ENCODE data around the gene NDFIP1.

NDFIP1 gene

DNA sequence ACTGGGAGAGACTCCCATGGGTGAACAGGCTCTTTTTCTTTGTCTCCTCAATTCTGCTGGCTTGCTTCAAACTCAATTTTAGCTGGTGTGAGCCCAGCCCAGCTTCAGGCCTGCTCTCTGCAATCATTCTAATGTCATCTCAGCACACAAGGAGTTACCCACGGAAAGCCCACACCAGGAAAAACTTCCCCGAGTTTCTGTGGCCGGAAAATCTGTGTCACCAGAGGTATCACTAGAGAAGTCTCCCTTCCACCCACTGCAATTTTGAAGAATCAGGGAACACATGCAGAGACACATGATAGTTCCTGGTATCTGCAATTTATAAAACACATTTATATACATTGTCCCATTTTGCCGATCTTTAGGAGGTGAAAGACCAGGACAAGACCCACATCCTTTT, 13.5 kb upstream of the NDFIP1 start:
- DNase-seq = no peak

DNA sequence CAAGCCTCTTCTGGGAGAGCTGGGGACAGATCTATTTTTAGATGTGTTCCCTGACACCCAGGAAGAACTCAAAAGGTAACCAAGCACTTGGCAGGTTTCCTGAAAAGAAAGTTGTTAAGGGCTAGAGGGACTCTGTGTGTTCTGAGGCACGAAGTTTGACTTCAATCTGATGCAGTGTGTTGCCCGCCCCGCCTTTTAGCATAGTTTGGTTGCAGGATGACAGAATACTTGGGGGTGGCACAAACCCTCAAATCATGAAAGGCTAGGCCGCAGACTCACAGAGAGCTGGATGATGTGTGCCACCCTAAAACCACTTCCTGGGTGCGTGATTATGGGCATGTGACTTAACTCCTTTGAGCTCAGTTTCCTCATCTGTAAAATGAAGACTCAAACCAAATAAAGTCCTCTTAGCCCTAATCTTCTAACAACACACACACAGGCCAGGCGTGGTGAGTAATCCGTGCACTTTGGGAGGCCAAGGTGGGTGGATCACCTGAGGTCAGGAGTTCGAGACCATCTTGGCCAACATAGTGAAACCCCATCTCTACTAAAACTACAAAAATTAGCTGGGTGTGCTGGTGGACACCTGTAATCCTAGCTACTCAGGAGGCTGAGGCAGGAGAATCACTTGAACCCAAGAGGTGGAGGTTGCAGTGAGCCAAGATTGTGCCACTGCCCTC, 12.8 kb upstream of the NDFIP1 start:
- no peak for DNase-seq

DNA sequence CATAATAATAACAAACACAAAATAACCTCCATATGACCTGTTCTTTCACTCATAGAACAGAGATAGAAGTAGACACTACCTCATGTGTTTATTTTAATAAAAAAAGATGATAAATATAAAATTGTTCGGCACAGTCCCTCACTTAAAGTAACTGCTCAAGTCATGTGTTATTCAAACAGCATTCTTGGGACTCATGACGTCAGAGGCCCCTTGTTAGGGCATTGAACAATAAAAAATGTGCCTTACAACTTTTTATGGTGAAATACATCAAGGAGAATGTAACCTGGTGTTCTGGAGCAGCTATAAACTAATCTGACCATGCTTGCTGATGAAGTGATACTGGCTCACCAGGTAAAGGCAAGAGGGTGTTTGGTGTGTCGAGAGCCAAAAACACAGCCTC, 12.2 kb upstream of the NDFIP1 start:
- no peak for DNase-seq

DNA sequence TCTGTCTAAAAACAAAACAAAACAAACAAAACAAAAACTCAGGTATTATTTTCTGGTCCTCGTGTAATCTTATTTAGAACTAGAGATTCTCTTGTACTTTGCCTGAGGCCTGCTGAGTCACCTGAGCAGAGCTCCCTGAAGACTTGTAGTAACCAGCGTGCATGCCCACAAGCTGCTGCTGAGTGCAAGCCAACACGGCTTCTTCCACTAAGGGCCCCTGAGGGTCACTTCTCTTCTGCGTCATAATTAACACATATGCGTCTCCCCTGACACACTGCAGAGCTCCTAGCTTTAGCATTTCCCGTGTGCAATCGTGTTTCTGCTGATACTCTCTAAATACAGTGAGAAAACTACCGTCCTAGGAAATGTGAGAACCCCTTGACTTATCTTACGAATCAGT, 10.9 kb upstream of the NDFIP1 start:
- no peak for DNase-seq

DNA sequence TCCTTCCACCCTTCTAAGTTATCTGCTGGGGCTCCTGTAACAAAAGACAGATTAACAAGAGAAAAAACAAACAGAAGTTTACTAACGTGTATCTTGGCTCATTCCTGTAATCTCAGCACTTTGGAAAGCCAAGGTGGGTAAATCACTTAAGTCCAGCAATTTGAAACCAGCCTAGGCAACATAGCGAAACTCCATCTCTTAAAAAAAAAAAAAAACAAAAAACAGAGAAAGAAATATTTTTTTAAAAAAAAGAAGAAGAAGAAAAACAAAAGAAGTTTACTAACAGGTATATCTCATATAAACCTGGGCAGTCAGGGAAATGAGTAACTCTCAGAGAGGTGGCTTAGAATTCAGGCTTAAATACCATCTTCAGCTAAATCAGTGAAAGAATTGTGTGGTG, 10.3 kb upstream of the NDFIP1 start:
- DNase-seq = no peak

DNA sequence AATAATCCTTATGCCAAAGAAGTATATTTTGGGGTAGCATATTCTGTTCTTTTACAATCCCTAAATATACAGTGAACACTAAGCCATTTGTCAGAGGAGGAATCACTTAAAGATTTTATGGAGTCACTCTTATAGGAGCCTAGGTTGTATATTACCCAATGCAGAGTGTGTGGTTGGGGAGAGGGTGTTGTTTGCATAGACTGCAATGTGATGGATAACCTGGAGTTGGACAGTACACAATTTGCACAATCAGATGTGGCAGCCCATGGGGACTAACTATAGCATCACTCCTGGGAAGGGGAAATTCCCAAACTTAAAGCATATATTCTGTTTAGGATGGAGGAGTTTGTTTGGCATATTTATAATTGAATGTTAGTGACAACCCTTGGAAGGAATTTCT, 9.6 kb upstream of the NDFIP1 start:
- no peak for DNase-seq

DNA sequence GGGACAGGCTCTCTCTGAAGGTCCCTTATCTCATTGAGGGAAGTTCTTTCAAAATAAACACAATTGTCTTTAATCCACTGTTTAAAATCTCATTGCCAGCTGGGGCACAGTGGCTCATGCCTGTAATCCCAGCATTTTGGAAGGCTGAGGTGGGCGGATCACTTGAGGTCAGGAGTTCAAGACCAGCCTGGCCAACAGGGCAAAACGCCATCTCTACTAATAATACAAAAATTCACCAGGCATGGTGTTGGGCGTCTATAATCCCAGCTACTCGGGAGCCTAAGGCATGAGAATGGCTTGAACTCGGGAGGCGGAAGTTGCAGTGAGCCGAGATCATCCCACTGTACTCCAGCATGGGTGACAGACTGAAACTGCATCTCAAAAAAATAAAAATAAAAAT, 8.3 kb upstream of the NDFIP1 start:
- no peak for DNase-seq

DNA sequence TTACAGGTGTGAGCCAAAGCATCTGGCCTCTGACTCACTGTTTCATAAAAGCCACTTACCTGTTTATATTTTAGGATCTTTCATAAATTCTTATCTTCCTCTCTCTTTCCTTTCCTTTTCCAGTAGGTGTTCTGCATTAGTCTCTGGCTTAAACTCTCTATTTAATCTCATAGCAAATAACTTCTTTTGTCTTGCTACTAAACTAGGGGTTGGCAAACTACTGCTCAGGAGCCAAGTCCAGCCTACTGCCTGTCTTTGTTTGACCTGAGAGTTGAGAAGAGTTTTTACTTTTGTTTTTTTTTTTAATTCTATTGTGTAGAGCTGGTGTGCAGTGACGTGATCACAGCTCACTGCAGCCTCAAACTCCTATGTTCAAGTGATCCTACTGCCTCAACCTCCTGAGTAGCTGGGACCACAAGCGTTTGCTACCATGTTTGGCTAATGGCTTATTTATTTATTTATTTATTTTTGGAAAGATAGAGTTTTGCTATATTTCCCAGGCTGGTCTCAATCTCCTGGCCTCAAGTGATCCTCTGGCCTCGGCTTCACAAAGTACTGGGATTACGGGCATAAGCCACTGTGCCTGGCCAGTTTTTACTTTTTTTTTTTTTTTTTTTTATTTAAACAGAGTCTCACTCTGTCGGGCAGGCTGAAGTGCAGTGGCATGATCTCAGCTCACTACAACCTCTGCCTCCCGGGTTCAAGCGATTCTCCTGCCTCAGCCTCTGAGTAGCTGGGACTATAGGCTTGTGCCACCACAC, 5.4 kb upstream of the NDFIP1 start:
- DNase-seq = no peak

DNA sequence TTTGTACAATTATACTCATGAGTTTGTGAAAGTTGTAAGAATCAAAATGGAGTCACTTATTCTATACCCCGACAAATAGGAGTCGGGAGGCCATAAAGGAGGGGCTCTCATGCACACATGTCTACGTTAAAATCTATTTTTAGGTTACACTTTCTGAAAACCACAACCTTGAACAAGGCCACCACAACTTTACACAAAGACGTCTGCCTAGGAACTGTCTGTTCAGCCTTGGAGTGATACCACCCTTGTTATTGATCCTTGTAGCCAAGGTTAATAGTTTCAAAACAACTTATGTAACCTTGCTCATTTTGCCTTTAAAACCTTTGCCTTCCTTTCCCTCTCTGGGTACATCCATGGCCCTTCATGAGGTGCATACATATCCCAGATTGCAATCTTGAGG, 4.1 kb upstream of the NDFIP1 start:
- DNase-seq = no peak

DNA sequence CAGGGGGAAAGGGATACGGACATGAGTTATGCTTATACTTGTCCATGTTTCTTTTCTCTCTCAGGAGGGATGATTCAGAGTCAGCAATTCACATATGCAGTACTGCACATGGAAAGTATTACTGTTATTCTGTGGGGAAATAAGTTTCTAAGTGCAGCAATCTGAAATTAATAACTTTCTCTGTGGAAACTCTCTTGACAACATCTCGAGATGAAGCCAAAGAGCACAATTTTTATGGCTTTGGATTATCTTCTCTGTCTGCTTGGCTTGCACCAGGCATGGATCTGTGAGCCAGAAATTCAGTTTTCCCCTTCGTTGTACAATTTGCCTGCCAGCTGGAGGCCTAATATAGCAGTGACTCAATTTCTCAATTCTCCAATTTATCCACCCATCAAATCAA, 2.5 kb upstream of the NDFIP1 start:
- DNase-seq = no peak

DNA sequence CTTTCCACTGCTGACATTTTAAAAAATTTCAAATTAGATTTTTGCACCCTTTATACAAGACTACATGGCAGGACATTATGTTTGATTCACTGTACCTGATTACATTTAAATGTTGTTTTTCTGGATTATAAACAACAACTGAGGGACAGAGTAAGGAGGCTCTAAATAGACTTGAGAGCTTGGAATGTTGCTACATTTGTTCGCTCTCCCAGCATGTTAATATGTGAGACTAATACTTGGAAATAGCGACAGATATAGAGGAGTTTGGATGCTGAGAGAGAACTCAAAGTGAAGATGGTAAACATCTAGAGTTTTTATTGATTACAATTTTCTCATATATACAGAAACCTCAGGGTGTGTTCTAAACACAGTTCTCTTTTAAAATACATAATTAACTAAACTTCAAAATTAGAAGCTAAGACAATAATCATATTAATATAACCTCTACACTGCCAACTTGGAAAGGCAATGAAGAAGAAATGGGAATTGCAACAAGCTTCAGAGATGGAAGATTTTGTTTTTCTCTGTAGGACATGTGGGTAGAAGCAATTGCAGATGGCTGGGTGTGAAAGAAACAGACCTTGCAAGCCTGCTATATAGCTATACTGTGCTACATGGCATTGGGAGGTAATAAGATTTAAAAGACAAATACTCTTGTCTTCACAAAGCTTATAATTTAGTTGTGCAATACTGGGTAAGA, 1.4 kb upstream of the NDFIP1 start:
- DNase-seq = no peak

DNA sequence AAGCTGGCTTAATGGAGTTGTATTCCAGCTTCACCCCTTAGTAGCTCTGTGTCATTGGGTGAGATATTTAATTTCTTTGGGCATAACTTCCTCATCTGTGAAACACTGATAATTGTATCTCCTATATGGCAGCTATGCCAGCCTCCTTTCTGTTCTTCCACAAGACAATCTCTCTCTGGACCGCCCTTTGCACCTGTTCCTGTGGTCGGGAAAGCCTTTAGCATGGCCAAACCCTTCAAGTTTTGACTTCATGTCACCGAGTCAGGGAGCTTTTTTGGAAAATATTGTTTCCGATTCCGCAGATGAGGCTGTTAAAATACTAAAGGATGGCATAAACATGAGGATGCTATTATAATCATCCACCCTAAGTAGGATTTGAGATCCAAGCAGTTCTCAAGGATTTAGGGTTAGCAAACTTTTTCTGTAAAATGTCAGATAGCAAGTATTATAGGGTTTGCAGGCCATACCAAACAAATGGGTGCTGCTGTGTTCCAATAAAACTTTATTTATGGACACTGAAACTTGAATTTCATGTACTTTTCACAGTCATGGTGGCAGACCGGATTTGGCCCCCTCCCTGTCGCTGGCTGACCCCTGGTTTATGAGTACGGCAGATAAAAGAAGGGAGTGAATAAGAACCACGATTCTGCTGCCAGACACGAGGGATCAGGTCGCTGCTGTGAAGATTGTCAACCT, 695 bp upstream of the NDFIP1 start:
- DNase-seq = no peak

DNA sequence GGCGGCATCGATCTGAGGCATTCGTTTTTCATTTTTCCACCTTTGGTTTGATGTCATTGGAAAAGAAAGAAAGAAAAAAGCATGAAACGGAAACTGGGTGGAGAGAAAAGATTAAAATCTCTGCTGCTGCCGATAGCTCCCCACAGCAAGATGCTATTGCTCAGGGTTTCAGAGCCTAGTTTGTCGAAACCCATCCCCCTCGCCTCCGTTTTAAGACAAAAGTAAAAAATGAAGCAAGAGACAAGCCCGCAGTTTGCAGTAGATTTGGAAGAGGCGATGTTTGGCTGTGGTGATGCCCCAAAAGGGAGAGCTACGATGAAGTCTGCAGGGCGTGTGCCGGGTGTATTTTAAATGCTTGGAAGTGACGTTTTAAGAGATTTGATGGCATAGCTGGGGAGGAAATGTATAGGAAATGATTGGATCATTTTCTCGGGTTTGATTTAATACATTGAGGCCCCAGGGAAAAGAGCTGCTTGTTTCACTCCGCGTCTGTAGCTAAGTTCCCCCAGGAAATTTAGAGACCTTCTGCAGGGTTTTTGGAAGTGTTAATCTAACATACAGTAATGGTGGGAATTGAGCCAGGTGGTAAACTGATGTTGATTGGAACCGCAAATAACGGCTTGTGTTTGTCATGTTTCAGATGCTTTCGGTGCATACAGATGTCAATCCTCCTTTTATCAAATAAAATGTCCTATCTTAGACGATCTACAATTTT, 909 bp downstream of the NDFIP1 start:
- DNase-seq = no peak

DNA sequence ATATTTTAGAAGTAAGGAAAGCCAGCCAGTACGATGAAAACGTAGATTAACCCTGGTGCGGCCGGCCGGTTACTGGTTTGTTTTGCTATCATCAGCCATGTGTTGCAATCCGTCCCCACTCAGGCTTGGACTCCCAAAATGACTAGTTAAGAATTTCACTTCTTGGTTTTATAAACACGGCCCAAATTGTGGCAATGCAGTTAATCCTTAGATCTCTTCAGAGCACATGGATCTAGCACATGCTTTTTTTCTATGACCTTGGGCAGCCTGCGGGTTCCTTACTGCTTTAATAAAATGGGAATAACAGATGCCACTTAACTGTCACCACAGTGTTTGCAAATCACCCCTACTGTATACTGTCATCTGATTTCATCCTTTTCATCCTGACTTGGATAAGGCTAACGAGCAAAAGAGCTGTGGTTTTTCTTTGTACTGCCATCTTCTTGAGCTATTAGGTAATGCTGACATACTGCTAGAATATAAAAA, 1.5 kb downstream of the NDFIP1 start:
- no peak for DNase-seq

DNA sequence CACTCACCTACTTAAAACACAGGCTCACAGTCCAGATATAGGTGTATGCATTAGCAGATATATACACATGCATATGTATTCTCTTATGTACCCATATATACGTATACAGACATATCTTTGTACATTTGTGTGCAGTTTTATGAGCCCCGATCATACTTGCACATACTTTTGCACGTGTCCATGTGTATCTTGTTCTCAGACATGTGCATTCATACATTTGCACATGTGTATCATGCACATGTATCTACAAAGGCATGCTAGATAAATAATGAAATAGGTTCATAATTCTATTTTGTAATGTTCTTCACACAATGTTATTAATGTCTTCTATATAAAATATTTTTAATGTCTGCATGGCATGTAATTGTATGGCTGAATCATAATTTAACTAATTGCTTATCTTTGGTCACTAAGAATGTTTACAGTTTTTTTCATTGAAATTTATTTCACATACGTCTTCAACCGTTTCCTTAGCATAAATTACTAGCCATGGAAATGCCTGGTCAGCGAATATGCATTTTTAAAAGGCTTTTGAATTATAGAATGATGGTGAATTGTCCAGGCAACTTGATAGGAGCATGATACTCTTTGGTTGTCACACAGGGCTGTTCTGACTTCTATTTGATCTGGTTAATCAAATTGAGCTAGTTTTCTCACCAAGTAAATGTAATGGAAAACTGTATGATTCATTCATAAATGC, 2.6 kb downstream of the NDFIP1 start:
- no peak for DNase-seq

DNA sequence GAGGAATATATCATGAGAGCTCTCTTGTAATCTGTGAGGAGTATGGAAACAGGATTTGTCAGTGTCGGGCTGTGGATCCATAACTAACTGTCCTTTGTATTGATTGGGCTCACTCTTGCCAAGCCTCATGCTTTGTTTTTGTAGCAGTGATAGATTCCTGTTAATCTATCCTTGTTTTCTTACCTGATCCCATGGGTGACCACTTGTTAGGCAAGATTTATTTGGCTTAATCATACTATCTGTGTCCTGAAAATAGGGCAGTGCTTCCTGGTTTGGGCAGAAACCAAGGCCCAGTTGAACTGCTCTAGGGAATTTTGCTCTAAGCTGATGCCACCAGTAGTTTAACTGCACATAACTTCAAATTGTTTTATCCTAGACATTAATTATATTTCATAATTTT, 6.1 kb downstream of the NDFIP1 start:
- no peak for DNase-seq

DNA sequence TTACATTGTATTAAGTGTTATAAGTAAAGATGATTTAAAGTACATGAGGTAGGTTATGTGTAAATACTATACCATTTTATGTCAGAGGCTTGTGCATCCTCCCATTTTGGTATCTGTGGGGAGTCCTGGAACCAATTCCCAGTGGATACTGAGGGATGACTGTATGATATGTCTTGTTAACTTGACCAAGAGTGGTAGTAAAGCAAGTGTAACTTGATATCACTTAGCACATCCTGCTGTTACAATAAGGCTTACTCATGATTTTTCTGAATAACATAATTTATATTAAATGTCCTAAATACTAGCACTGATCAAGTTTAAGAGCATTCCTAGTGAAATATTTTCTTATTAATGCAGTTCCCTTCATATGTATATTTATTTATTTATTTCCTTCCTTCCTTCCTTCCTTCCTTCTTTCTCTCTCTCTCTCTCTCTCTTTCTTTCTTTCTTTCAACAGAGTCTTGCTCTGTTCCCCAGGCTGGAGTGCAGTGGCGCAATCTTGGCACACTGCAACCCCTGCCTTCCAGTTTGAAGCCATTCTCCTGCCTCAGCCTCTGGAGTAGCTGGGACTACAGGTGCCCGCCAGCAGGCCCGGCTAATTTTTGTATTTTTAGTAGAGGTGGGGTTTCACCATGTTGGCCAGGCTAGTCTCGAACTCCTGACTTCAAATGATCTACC, 7.5 kb downstream of the NDFIP1 start:
- no peak for DNase-seq

DNA sequence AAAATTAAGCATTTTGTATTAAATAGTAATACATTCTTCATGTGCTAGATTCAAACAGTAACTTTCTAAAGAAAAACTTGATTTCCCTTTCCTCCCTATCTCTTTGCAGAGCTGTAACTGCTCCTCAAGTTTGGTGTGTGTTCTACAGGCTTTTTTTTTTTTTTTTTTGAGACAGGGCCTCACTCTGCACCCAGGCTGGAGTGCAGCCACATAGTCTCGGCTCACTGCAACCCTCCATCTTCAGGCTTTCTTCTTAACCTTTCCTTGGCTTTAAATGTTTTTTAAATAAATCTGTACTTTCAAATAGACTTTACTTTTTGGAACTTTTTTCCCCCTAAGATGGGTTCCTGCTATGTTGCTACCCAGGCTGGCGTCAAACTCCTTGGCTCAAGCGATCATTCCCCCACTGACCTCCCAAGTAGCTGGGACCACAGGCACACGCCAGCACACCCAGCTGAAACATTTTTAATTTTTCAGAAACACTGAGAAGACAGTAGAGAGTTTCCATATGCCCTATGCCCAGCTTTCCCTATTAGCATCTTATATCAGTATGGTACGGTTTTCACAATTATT, 9.1 kb downstream of the NDFIP1 start:
- DNase-seq = no peak

DNA sequence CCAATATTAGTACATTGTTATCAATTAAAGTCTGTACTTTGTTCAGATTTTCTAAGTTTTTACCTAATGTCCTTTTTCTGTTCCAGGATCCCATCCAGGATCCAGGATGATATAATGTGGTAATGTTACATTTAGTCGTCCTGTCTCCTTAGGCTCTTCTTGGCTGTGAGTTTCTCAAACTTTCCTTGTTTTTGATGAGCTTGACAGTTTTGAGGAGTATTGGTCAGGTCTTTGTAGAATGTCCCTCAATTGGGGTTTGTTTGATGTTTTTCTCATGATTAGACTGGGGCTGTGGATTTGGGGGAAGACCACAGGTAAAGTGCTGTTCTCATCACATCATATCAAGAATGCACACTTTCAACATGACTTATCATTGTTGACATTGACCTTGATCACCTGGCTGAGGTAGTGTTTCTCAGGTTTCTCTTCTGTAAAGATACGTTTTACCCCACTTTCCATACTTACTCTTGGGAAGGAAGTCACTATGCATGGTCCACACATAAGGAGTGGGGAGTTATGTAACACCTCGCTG, 9.6 kb downstream of the NDFIP1 start:
- DNase-seq = no peak

DNA sequence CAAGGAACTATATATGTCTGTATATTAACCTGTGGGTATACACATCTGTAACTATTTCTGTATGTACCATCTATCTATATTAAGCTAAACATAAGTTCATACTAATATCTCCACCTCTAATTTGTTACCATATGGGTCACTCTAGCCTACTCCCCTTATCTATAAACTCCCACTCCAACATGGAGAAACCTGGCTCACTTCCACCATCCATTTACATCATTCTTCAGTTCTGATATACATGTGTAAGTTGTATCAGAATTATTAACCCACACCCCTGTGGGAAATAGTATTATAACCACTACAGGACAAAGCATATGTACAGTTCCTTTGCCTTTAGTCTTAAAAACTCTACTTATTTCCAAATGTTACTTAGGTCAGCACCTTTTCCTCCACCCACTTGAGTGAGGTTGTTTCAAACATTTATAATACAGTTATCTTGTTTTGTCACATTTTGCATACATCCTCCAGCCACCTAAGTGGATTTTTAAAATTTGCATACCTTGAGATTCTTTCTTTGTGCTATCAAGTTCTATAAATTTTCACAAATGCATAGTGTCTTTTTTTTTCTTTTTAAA, 10.6 kb downstream of the NDFIP1 start:
- no peak for DNase-seq
